ENCODE data around the gene HEATR1. TPM values are rescaled to one million over a fixed set of nuclear protein-coding genes. Genes with fewer than 3 reads are reported as not detected.
"Not testable (repeated sequence)": the region's sequence is repeated elsewhere in the genome, so short reads cannot be mapped to it uniquely, and the experiment has no call there.

HEATR1 gene
- total RNA-seq, 4 donors from 2014 or later: 9.4 to 15.7 (median 13.2) TPM

DNA sequence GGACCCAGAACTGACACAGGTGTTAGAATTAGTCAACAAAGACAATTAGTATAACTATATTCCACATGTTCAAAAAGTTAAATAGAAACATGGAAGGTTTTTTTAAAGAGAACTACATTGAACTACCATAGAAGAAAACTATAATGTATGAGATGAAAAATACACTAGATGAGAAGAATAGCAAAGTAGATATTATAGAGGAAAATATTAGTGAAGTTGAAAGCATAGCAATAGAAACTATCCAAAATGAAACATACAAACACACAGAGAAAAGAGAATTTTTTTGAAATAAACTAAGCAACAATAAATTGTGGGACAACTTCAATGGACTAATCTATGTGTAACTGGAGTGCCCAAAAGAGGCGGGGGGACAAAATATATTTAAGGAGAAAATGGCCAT is 8.0 kb upstream of the HEATR1 start:
- H3K27ac ChIP-seq: no peak overlapping the region
- no peaks in the 10 kb centered on the region for H3K36me3 ChIP-seq
- no peak for DNase-seq
- intact Hi-C loops (cut with DNase I; ENCODE audit: low total_unique reads) (no loop called here), in situ Hi-C loops (cut with MboI; ENCODE audit: low pct_ligation_motif_present in 1 of 4, low pct_unique_long_range_greater_than_20kb in 1 of 4, low sequenced_read_pairs in 3 of 4) (loop anchor here in 2 of 4 donors (25.0 kb wide), 1 partner anchor 950 kb away; no protein-coding TSS in a partner anchor)
- H3K9me3 ChIP-seq: no peaks in the 10 kb centered on the region
- peaks cover 42% of the 10 kb centered on the region for H3K27me3 ChIP-seq
- WGBS, 2 donors (ENCODE audit: low coverage in 1 of 2): 95 to 100% methylated on average over 1 of the region's 1 CpG
- no peak overlapping the region for H3K4me3 ChIP-seq
- no peaks in the 10 kb centered on the region for H3K4me1 ChIP-seq
- no peak for TF ChIP-seq EP300 (IDR thresholded peaks at IDR 0.05; ENCODE audit: low read depth)
- no peak for TF ChIP-seq POLR2AphosphoS5 (IDR thresholded peaks at IDR 0.05)
- TF ChIP-seq, protein P1, sequence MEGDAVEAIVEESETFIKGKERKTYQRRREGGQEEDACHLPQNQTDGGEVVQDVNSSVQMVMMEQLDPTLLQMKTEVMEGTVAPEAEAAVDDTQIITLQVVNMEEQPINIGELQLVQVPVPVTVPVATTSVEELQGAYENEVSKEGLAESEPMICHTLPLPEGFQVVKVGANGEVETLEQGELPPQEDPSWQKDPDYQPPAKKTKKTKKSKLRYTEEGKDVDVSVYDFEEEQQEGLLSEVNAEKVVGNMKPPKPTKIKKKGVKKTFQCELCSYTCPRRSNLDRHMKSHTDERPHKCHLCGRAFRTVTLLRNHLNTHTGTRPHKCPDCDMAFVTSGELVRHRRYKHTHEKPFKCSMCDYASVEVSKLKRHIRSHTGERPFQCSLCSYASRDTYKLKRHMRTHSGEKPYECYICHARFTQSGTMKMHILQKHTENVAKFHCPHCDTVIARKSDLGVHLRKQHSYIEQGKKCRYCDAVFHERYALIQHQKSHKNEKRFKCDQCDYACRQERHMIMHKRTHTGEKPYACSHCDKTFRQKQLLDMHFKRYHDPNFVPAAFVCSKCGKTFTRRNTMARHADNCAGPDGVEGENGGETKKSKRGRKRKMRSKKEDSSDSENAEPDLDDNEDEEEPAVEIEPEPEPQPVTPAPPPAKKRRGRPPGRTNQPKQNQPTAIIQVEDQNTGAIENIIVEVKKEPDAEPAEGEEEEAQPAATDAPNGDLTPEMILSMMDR (IDR thresholded peaks at IDR 0.05): no peak
- no peak for TF ChIP-seq POLR2A (IDR thresholded peaks at IDR 0.05)

DNA sequence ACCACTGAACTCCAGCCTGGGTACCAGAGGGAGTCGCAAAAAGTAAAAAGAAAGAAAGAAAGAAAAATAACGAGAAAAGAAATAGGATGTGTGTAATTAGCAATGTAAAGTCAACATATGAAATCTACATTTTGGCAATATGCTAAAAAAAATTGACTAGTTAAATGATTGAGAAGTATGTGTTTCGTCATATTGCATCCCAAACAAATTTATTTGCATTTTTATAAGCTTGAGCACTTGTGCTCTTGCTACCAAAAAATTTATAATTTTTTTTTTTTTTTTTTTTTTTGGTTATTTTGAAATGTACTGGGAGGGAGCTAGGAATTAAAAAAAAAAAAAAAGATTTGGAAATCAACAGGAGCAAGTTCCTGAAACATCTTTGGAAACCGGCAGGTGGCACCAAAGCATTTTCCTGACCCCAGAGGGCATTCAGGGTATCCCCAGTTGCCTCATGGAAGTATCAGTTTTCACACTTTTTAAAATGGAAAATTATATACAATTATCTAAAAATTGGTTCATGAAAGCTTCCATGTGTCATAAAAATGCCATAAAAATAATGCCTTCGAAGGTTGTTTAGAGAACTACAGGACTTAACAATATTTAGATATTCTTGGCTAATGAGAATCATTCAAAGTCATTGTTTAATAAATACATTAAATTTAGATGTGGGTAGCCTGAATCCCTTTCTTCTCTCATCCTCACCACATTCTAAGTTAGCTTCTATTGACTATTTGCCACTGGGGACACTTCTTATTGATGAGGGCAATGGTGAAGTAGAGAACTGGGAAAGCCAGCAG is 4.8 kb upstream of the HEATR1 start:
- TF ChIP-seq POLR2A (IDR thresholded peaks at IDR 0.05): no peak
- TF ChIP-seq, protein P1 (IDR thresholded peaks at IDR 0.05): peak; percentile 44 to 53 (median 50)
- H3K27ac ChIP-seq: no peak overlapping the region
- H3K4me3 ChIP-seq: no peak overlapping the region
- no peaks in the 10 kb centered on the region for H3K9me3 ChIP-seq
- DNase-seq: peak; percentile 40
- no peaks in the 10 kb centered on the region for H3K36me3 ChIP-seq
- H3K4me1 ChIP-seq: peaks cover 0 to 3% (median 0%) of the 10 kb centered on the region in 4 donors
- in situ Hi-C loops (cut with MboI; ENCODE audit: low pct_ligation_motif_present in 1 of 4, low pct_unique_long_range_greater_than_20kb in 1 of 4, low sequenced_read_pairs in 3 of 4): loop anchor here in 3 of 4 donors (10.0 to 25.0 kb wide), 2 partner anchors 186 to 953 kb away; partner anchors contain the start of gene MTR (in 1 of the 3)
- intact Hi-C loops (cut with DNase I; ENCODE audit: low total_unique reads): loop anchor here (5.0 kb wide), 1 partner anchor 1363 kb away; no protein-coding TSS in a partner anchor
- peaks cover 40% of the 10 kb centered on the region for H3K27me3 ChIP-seq
- 15 to 20% methylated on average over 5 of the region's 5 CpGs for WGBS, 2 donors (ENCODE audit: low coverage in 1 of 2)

DNA sequence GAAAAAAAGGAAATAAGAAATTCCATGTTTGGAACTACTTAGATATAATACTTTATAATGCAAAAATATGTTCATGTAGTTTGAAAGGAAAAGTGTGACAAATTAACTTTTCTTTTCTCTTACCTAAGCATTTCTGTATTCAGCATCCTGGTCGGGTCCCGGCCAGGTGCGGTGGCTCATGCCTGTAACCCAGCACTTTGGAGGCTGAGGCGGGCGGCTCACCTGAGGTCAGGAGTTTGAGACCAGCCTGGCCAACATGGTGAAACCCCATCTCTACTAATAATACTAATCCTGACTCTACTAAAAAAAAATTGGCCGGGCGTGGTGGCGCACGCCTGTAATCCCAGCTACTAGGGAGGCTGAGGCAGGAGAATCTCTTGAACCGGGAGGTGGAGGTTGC is 3.3 kb upstream of the HEATR1 start:
- in situ Hi-C loops (cut with MboI; ENCODE audit: low pct_ligation_motif_present in 1 of 4, low pct_unique_long_range_greater_than_20kb in 1 of 4, low sequenced_read_pairs in 3 of 4): loop anchor here in 3 of 4 donors (10.0 to 25.0 kb wide), 2 partner anchors 187 to 955 kb away; partner anchors contain the start of gene MTR (in 1 of the 3)
- Histone ChIP-seq H3K27me3 (peaks cover 31% of the 10 kb centered on the region), H3K4me1 (peaks cover 0 to 12% (median 9%) of the 10 kb centered on the region in 4 donors)
- H3K4me3 ChIP-seq, H3K36me3 ChIP-seq, H3K27ac ChIP-seq, H3K9me3 ChIP-seq, DNase-seq: not testable (repeated sequence)
- WGBS, 2 donors (ENCODE audit: low coverage in 1 of 2): 93 to 95% methylated on average over 8 to 10 of the region's 10 CpGs
- intact Hi-C loops (cut with DNase I; ENCODE audit: low total_unique reads): loop anchor here (5.0 kb wide), 1 partner anchor 1365 kb away; no protein-coding TSS in a partner anchor

DNA sequence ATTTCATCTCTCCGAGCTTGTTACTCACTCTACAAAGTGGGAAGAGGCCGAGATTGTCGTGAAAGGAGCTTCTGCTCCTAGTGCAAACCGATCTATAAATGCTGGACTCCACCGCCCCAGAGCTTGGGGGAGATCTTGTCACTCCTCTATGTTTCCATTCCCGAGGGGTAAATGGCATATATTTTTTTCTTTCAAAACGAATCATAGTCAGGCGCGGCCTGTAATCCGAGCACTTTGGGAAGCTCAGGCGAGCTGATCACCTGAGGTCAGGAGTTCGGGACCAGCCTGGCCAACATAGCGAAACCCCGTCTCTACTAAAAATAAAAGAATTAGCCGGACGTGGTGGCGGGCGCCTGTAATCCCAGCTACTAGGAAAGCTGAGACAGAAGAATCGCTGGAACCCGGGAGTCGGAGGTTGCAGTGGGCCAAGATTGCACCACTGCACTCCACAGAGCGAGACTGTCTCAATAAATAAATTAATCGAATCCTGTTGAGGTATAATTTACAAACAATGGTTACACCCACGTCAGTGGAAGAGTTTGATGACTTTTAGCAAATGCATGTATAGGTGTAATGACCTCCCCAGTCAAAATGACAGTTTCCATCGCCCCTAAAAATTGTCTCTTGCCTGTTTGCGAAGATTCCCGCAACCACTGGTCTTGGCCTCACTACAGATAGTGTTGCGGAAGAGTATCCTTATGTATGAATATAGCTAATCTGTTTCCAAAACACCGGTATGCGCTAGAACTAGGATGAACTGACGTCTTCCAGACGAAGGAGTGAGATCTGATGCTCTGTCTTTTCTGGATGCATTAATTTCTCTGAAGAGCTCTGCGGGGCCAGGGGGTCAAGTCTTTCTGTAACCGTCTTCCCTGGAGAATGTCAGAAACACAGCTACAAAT is 840 bp upstream of the HEATR1 start:
- Histone ChIP-seq H3K27me3 (peaks cover 22% of the 10 kb centered on the region), H3K36me3 (no peaks in the 10 kb centered on the region), H3K4me1 (peaks cover 0 to 12% (median 9%) of the 10 kb centered on the region in 4 donors), H3K27ac (peak overlapping the region; percentile 75 to 90 (median 82)), H3K9me3 (no peaks in the 10 kb centered on the region), H3K4me3 (peak overlapping the region; percentile 60 to 96 (median 76))
- TF ChIP-seq EP300 (IDR thresholded peaks at IDR 0.05; ENCODE audit: low read depth) (no peak), POLR2A (IDR thresholded peaks at IDR 0.05) (no peak), POLR2AphosphoS5 (IDR thresholded peaks at IDR 0.05) (no peak)
- TF ChIP-seq, protein P1 (IDR thresholded peaks at IDR 0.05): no peak
- in situ Hi-C loops (cut with MboI; ENCODE audit: low pct_ligation_motif_present in 1 of 4, low pct_unique_long_range_greater_than_20kb in 1 of 4, low sequenced_read_pairs in 3 of 4): loop anchor here in 3 of 4 donors (10.0 to 25.0 kb wide), 2 partner anchors 190 to 957 kb away; partner anchors contain the start of gene MTR (in 1 of the 3)
- 70 to 89% methylated on average over 11 to 34 of the region's 34 CpGs for WGBS, 2 donors (ENCODE audit: low coverage in 1 of 2)
- intact Hi-C loops (cut with DNase I; ENCODE audit: low total_unique reads): loop anchor here (2.0 to 5.0 kb wide), 2 partner anchors 506 to 1367 kb away; no protein-coding TSS in a partner anchor
- no peak for DNase-seq

Data from transverse colon (tissue), 4 donors.